HFF-Myc (cell line): Measurements from ENCODE around the gene CTAGE9.
"Not testable (repeated sequence)": the region's sequence is repeated elsewhere in the genome, so short reads cannot be mapped to it uniquely, and the experiment has no call there.

Source experiments
- DNase-seq: peaks from one replicate; pipeline ENCODE4 v3.0.0-alpha.2; 2011; ENCODE audit warnings: low read depth; ENCODE audit errors: extremely low read depth
- H3K4me3 ChIP-seq: replicated peaks from 2 replicates; pipeline ENCODE4 v1.5.1; 2011; ENCODE audit warnings: low read depth, mild to moderate bottlenecking, control low read depth, low read length
- TF ChIP-seq, protein P1 (sequence below): IDR thresholded peaks from 2 replicates; pipeline ENCODE4 v1.5.1; 2012; ENCODE audit warnings: mild to moderate bottlenecking, low read depth, low read length, control low read depth; ENCODE audit errors: missing control alignments

The CTAGE9 gene

DNA sequence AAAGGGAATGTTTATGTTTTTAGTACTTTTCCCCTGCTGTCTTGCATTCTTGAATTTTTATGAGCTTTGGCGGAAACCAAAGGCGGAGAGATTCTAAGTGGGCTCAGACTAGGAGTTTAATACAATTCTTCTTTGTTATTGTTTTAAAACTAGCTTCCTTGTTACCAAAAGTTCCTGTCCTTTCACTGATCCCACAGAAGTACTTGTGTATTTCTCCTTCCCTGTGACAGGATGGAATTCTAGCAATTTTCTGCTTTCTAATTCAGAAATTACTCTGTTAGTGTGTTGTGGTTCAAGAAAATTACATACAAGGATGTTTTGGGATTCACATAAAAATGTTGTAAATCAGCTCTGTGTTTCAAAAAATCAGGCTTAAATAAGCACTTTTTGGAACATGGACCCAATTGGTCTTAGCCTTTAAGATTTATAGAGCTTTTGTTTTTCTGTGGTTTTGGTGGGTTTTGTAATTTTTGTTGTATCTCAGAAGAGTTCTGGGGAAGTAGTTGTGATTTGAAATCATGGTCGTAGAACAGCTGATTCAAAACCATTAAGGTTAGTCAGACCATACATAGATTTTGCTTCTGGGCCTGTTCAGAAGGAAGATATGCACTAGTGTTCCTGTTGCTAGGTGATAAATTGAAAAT lies 17.6 kb upstream of the CTAGE9 start:
- no peak for DNase-seq
- no peak overlapping the region for H3K4me3 ChIP-seq
- TF ChIP-seq, protein P1, sequence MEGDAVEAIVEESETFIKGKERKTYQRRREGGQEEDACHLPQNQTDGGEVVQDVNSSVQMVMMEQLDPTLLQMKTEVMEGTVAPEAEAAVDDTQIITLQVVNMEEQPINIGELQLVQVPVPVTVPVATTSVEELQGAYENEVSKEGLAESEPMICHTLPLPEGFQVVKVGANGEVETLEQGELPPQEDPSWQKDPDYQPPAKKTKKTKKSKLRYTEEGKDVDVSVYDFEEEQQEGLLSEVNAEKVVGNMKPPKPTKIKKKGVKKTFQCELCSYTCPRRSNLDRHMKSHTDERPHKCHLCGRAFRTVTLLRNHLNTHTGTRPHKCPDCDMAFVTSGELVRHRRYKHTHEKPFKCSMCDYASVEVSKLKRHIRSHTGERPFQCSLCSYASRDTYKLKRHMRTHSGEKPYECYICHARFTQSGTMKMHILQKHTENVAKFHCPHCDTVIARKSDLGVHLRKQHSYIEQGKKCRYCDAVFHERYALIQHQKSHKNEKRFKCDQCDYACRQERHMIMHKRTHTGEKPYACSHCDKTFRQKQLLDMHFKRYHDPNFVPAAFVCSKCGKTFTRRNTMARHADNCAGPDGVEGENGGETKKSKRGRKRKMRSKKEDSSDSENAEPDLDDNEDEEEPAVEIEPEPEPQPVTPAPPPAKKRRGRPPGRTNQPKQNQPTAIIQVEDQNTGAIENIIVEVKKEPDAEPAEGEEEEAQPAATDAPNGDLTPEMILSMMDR = no peak

DNA sequence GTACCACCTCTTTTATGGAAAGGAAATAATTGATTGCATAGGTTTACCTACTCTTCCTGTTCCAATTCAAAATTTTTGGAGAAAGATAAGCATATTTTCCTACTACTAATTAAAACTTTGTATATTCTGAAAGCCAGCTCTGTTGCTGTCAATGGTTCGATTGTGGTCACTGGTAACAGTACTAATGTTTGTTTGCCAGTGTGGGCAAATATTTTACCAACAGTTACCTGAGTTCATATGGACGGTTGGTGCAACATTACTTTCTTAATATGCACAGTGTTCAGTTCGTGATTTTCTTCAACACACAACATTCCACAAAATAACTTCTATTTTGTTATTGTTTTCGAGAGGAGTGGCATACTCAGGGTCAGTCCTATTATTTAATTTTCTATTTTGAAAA lies 17.1 kb upstream of the CTAGE9 start:
- H3K4me3 ChIP-seq = no peak overlapping the region
- TF ChIP-seq, protein P1 = no peak
- DNase-seq = no peak

DNA sequence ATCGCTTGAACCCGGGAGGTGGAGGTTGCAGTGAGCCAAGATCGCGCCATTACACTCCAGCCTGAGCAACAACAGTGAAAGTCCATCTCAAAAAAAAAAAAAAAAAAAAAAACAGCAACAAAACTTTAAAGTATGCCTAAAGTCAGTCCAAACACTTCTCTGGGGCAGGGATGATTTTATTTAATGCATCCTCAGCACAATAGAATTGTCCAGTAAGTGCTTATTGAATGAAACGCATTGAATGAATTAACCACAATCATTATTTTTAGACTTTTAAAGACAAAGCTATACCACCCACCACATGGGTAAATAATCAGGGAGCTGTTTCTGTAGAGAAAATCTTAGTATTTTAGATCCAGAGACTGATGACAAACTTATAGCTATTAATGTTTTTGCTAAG lies 16.6 kb upstream of the CTAGE9 start:
- TF ChIP-seq, protein P1 = no peak
- H3K4me3 ChIP-seq = no peak overlapping the region
- no peak for DNase-seq

DNA sequence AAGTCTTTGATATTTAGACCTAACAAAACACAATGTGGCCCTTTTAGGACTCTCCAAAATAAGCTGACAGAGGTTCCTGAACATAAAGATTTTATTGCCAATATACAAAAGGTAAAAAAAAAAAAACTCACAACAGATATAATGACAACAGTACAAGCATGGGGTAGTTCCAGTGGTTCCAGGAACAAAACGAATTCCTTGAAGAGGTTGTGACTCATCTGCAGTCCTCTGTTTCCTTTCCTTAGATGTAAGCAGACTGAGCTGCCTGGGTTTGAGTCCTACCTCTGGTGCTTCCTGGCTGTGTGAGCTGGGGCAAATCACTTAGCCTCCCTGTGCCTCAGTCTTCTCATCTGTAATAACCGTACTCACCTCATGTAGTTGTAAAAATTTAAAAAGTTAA lies 13.3 kb upstream of the CTAGE9 start:
- no peak overlapping the region for H3K4me3 ChIP-seq
- TF ChIP-seq, protein P1 = no peak
- no peak for DNase-seq

- TF ChIP-seq, protein P1 = no peak
These were observed 10.3 kb upstream of the CTAGE9 start for GRCh38 chr6:131721161-131721560.

DNA sequence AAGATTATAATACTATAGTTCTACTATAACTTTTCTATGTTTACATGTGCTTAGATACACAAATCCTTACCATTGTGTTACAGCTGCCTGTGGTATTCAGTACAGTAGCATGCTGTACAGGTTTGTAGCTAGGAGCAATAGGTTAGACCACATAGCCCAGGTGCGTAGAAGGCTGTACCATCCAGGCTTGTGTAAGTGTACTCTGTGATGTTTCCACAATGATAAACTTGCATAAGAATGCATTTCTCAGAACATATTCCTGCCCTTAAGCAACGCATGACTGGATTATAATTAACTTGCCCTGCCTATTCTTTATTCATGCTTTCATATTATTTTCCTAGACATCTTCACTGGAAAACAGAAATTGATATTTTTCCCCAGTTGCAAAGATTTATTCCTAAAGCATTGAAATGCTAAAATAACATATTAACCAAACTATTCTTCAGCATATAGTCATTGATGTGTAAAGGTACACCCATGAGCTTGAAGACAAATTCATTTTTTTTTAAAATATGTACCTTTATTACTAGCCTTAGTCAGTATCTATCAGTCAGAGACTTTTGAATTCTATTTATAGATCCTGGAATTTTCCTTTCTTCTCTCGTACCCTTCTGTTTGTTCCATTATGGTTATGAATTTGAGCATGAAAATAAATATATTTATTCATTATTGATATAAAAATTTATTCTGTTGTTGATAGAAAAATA lies 7.2 kb upstream of the CTAGE9 start:
- TF ChIP-seq, protein P1 = no peak
- DNase-seq = no peak
- H3K4me3 ChIP-seq = no peak overlapping the region

More at GRCh38 chr6:131721161-131721560, 10.3 kb upstream of the CTAGE9 start:
- DNase-seq = no peak
- no peak overlapping the region for H3K4me3 ChIP-seq

GRCh38 chr6:131715567-131715966 lies 4.8 kb upstream of the CTAGE9 start:
- not testable (repeated sequence) for H3K4me3 ChIP-seq, DNase-seq

- DNase-seq, H3K4me3 ChIP-seq: not testable (repeated sequence)
These were observed 6.9 kb downstream of the CTAGE9 start for GRCh38 chr6:131703905-131704304.

DNA sequence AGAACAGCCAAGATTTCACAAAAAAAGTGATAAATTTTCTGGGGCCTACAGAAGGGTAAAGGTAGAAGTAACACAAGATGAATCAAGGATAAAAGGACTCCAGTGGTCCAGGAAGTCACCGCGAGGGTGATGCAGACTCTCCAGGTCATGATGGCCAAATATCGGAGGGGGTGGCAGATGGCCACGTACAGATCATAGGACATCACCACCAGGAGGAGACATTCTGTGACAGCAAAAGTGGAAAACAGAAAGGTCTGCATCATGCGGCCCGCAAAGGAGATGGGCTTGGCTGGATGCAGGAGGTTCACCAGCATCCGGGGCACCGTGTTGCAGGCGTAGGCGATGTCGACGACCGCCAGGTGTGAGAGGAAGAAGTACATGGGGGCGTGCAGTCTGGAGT lies 10.0 kb downstream of the CTAGE9 start:
- H3K4me3 ChIP-seq, DNase-seq: not testable (repeated sequence)
